Heart left ventricle (tissue), 13 donors: ENCODE data around the gene PTPRU.

Experiments
- POLR2A ChIP-seq, 2 donors: fragments of 450-650 bp; IDR thresholded peaks; one replicate each; pipeline ENCODE4 v1.6.1; 2017; ENCODE audit warnings: antibody characterized with exemption in 2 of 2, mild to moderate bottlenecking in 2 of 2, moderate library complexity in 2 of 2
- TF ChIP-seq, protein P1 (sequence below), 12 donors: fragments of 200-600 bp; sonication (generic) in 4 of 12; IDR thresholded peaks; one replicate each; pipeline versions ENCODE4 v1.5.0 to v1.8.0; 2018 to 2022; ENCODE audit warnings: antibody characterized with exemption in 12 of 12, mild to moderate bottlenecking in 5 of 12
- donor health status: ischemic (EF 13 %, LVEDD 7.1; RV severe dilation, severe dysfunction).
- donor health status: DM: no; HTN: yes; CAD: no.
- donor health status: DM: no; HTN: no; CAD: no.
- donor health status: ischemic (EF 25% LVEDD 6.9; RV normal size, moderate dysfunction).
- donor health status: ischemic (EF 25% LVEDD 5.7; RV mildly dilated, moderate dysfunction).
- donor health status: ischemic (EF 35%, LVEDD 5.7; RV mildly dilated, moderate dysfunction).
- donor health status: nonischemic (EF 11% LVEDD 7.7; RV severe dilation, severe dysfunction).
- donor health status: DM: yes; HTN: yes; CAD: no.
- donor health status: PGD.
- donor health status: ischemic (EF 29% LVEDD 5.4; RV normal size, mild dysfunction).
- donor health status: nonischemic (EF 23%, LVEDD 6.1; RV moderate dilation, normal function).

DNA sequence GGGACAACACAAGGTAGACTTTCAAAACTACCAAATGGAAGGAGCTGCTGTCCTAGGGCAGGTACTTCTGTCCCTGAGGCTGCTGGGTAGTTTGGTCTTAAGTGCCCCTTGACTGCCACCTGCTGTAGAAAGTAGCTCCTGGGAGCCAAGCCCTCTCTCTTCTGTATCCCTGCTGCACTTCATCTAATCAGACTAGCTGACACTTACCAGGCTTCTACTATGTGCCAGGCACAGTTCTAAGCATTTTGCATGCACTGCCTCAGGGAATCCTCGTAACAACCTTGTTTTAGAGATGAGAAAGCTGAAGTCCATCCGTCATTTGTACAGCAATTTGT is 38.8 kb upstream of the PTPRU start:
- no peak for TF ChIP-seq POLR2A (IDR thresholded peaks at IDR 0.05)
- TF ChIP-seq, protein P1, sequence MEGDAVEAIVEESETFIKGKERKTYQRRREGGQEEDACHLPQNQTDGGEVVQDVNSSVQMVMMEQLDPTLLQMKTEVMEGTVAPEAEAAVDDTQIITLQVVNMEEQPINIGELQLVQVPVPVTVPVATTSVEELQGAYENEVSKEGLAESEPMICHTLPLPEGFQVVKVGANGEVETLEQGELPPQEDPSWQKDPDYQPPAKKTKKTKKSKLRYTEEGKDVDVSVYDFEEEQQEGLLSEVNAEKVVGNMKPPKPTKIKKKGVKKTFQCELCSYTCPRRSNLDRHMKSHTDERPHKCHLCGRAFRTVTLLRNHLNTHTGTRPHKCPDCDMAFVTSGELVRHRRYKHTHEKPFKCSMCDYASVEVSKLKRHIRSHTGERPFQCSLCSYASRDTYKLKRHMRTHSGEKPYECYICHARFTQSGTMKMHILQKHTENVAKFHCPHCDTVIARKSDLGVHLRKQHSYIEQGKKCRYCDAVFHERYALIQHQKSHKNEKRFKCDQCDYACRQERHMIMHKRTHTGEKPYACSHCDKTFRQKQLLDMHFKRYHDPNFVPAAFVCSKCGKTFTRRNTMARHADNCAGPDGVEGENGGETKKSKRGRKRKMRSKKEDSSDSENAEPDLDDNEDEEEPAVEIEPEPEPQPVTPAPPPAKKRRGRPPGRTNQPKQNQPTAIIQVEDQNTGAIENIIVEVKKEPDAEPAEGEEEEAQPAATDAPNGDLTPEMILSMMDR (IDR thresholded peaks at IDR 0.05), result peak in 8 of 12 donors; percentile 18 to 40 (median 22)
